Right atrium auricular region (tissue), 2 donors: ENCODE measurements around the gene ISL1. TPM values are rescaled to one million over a fixed set of nuclear protein-coding genes. Genes with fewer than 3 reads are reported as not detected.

Experiments used
- DNase-seq: peaks from one replicate; pipeline ENCODE4 v3.0.0-alpha.2; 2019; ENCODE audit warnings: low spot score
- H3K27ac ChIP-seq, 2 donors: fragments of 200-600 bp; sonication (generic); 1 replicate in 1 of 2; 2 replicates in 1 of 2; pipeline ENCODE4 v1.5.1; 2016 to 2019
- H3K27me3 ChIP-seq, 2 donors: fragments of 200-600 bp; sonication (generic); one replicate each; pipeline versions ENCODE4 v1.5.1 to v1.6.0; 2017 to 2019
- H3K36me3 ChIP-seq: fragments of 200-600 bp; sonication (generic); one replicate; pipeline ENCODE4 v1.5.1; 2016
- H3K4me1 ChIP-seq, 2 donors: fragments of 200-600 bp; sonication (generic); one replicate each; pipeline versions ENCODE4 v1.5.1 to v1.6.0; 2017 to 2019
- H3K4me3 ChIP-seq, 2 donors: fragments of 200-600 bp; sonication (generic); 1 replicate in 1 of 2; 2 replicates in 1 of 2; pipeline ENCODE4 v1.5.1; 2017 to 2019; ENCODE audit warnings: mild to moderate bottlenecking in 1 of 2, moderate library complexity in 1 of 2
- H3K9me3 ChIP-seq, 2 donors: fragments of 200-600 bp; sonication (generic); one replicate each; pipeline ENCODE4 v1.5.1; 2019
- CTCF ChIP-seq, 2 donors: fragments of 200-600 bp; sonication (generic); IDR thresholded peaks; one replicate each; pipeline ENCODE4 v1.5.1; 2019; ENCODE audit warnings: antibody characterized with exemption in 2 of 2
- total RNA-seq, 2 donors: library from RNA; depleted of rRNA; stranded (reverse); fragments of >200 nt; gene quantifications; one replicate each; pipeline ENCODE4 v1.1.0, GENCODE V29; 2016

ISL1 gene
- total RNA-seq, 2 donors from 2014 or later, result not detected

GRCh38 chr5:51394609-51395008 lies 11.4 kb downstream of the ISL1 start:
- H3K27ac ChIP-seq, result no peak overlapping the region
- peaks cover 11 to 26% of the 10 kb centered on the region in 2 donors for H3K27me3 ChIP-seq
- no peak for DNase-seq
- H3K4me3 ChIP-seq, result no peak overlapping the region
- no peaks in the 10 kb centered on the region for H3K36me3 ChIP-seq
- H3K4me1 ChIP-seq, result peaks cover 0 to 7% of the 10 kb centered on the region in 2 donors
- TF ChIP-seq CTCF (IDR thresholded peaks at IDR 0.05), result no peak
- no peaks in the 10 kb centered on the region for H3K9me3 ChIP-seq

GRCh38 chr5:51395245-51395644 lies 12.0 kb downstream of the ISL1 start:
- H3K4me1 ChIP-seq, result peaks cover 0 to under 1% of the 10 kb centered on the region in 2 donors
- H3K9me3 ChIP-seq, result no peaks in the 10 kb centered on the region
- H3K27me3 ChIP-seq, result peaks cover 7 to 19% of the 10 kb centered on the region in 2 donors
- no peak overlapping the region for H3K27ac ChIP-seq
- no peak overlapping the region for H3K4me3 ChIP-seq
- no peak for TF ChIP-seq CTCF (IDR thresholded peaks at IDR 0.05)
- H3K36me3 ChIP-seq, result no peaks in the 10 kb centered on the region
- no peak for DNase-seq

DNA sequence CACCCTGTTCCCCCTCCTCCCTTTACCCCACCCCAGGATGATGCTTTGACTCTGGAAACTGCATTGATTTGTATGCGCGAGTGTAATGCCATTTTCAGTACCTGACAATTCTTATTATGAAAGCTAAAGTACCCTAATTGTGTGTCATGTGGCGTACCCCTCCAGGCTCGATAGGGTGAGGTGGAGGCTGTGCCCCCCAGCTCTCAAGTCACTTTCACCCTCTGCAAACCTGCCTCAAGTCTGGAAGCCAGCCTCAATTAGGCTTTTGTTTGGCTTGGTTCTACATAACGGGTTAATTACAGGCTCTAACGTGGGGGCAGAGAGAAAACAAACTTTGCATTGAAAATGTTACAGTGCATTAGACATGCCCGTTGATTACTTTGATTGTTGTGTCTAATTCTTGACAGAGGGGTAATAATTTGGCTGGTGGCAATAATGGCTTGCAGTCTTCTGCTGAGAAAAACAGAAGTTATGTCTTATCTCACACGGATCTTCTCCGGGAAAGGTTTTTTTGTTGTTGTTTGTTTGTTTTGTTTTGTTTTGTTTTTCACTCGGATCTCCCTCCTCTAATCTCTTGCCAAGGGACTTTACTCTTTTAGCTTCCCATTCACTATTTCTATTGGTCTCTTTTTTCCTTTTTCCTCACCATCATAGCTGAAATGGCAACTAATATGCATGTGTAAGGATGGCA lies 12.6 kb downstream of the ISL1 start:
- H3K4me3 ChIP-seq, result no peak overlapping the region
- no peak overlapping the region for H3K27ac ChIP-seq
- peaks cover 7 to 19% of the 10 kb centered on the region in 2 donors for H3K27me3 ChIP-seq
- no peaks in the 10 kb centered on the region for H3K36me3 ChIP-seq
- TF ChIP-seq CTCF (IDR thresholded peaks at IDR 0.05), result no peak
- no peak for DNase-seq
- no peaks in the 10 kb centered on the region for H3K4me1 ChIP-seq
- no peaks in the 10 kb centered on the region for H3K9me3 ChIP-seq

DNA sequence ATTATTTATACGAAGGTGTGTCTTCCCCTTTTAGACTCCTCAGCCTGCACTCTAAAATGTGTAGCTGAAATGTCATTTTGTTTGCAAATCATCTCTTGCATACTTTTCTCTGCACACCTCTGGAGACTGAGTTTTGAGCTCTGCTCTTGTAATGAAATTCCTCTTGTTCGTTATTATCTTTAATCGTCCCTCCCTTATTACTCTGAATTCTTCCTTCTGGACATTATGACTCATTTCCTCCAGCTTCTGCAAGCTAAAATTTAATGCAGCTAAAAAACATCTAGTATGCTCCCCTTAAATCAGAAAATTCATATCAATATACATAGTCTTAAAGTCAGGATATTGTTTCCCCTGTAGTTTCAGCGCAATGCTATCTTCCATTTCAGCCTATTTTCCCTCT lies 13.5 kb downstream of the ISL1 start:
- no peaks in the 10 kb centered on the region for H3K4me1 ChIP-seq
- no peak overlapping the region for H3K4me3 ChIP-seq
- H3K27ac ChIP-seq, result no peak overlapping the region
- TF ChIP-seq CTCF (IDR thresholded peaks at IDR 0.05), result no peak
- DNase-seq, result no peak
- no peaks in the 10 kb centered on the region for H3K9me3 ChIP-seq
- peaks cover 7 to 16% of the 10 kb centered on the region in 2 donors for H3K27me3 ChIP-seq
- H3K36me3 ChIP-seq, result no peaks in the 10 kb centered on the region

DNA sequence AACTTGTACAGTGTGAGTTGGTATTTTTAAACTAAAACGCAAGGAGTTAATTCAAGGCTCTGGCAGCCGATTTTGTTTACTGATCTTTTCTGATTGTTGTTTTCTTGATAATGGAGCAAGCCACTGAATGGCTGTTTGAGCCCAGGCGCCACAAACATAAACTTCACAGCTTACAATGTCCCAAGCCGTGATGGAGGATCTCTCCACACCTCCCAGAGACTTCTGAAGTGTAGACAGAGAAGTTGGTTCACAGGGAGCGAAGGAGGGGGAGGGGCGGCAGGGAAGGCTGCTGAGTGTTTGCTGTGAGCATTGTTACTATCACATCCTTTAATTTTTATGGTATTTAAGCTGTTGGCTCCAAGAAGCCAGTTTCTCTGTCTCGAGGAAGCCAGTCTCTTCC lies 14.7 kb downstream of the ISL1 start:
- no peaks in the 10 kb centered on the region for H3K9me3 ChIP-seq
- H3K27ac ChIP-seq, result no peak overlapping the region
- DNase-seq, result no peak
- TF ChIP-seq CTCF (IDR thresholded peaks at IDR 0.05), result no peak
- no peaks in the 10 kb centered on the region for H3K4me1 ChIP-seq
- no peaks in the 10 kb centered on the region for H3K36me3 ChIP-seq
- H3K27me3 ChIP-seq, result peaks cover 7 to 16% of the 10 kb centered on the region in 2 donors
- H3K4me3 ChIP-seq, result no peak overlapping the region
